ENCODE data around the gene STK32C.

Gene STK32C

DNA sequence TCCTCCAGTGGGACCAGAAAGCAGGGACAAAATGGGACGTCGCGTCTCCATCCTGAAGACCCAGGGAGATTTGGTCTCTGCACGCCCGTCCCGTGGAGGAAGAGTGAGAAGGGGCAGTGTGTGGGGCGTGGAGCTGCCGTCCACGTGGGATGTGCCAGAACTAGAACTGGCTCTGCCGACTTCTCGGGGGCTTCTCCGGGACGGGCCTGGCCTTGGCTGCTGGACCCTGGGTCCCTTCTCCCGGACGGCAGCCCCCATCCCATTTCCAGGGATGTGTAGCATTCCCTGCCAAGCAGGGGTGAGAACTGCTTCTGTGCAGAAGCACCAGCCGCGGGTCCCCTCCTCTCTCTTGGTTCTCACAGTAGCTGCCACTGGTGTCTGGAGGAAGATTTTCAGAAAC, 139.8 kb downstream of the STK32C start:
- H3K36me3 Mint-ChIP-seq (ENCODE audit: low read depth): no peaks in the 10 kb centered on the region

DNA sequence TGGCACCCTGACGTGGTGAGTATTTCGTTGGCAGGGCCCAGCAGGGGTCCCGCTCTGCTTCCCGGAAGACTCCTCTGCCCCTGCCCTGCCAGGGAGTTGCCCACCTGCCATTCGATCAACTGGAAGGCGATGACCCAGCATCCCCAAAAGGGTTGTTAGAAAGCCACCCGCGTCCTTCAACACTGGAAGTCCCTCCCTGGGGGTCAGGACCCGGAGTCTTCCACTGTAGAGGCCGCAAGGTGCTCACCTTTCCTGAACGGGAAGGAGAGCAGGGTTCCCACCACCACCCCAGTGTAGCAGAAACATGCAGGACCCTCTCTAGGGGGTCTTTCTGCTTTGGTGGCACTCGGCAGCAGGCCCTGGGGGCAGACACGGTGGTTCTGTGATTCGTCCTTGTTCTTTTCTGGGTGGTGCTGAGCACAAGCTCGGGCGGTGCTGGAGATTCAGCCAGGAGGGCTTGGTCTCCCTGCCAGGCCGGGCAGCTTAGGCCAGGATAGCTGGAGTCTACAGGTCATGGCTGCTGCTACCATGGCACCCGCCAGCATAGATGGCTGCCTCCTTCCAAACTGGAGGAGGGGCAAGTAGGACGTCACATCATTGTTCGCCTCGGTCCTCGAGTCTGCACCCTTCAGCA, 140.6 kb downstream of the STK32C start:
- H3K36me3 Mint-ChIP-seq (ENCODE audit: low read depth): no peaks in the 10 kb centered on the region
- no peak overlapping the region for H3K4me3 Mint-ChIP-seq
- no peak overlapping the region for H3K27ac Mint-ChIP-seq
- no peak for DNase-seq
- peaks cover 30% of the 10 kb centered on the region for H3K4me1 Mint-ChIP-seq
- H3K9me3 Mint-ChIP-seq: no peaks in the 10 kb centered on the region
- H3K27me3 Mint-ChIP-seq (ENCODE audit: low read depth, poor library complexity): peaks cover 20% of the 10 kb centered on the region
- TF ChIP-seq CTCF (IDR thresholded peaks at IDR 0.05): no peak

More for the DNA sequence above, 139.8 kb downstream of the STK32C start:
- no peak for DNase-seq
- peaks cover under 1% of the 10 kb centered on the region for H3K9me3 Mint-ChIP-seq
- no peak for TF ChIP-seq CTCF (IDR thresholded peaks at IDR 0.05)
- no peak overlapping the region for H3K27ac Mint-ChIP-seq
- H3K27me3 Mint-ChIP-seq (ENCODE audit: low read depth, poor library complexity): peaks cover 27% of the 10 kb centered on the region
- peaks cover 30% of the 10 kb centered on the region for H3K4me1 Mint-ChIP-seq
- H3K4me3 Mint-ChIP-seq: no peak overlapping the region

DNA sequence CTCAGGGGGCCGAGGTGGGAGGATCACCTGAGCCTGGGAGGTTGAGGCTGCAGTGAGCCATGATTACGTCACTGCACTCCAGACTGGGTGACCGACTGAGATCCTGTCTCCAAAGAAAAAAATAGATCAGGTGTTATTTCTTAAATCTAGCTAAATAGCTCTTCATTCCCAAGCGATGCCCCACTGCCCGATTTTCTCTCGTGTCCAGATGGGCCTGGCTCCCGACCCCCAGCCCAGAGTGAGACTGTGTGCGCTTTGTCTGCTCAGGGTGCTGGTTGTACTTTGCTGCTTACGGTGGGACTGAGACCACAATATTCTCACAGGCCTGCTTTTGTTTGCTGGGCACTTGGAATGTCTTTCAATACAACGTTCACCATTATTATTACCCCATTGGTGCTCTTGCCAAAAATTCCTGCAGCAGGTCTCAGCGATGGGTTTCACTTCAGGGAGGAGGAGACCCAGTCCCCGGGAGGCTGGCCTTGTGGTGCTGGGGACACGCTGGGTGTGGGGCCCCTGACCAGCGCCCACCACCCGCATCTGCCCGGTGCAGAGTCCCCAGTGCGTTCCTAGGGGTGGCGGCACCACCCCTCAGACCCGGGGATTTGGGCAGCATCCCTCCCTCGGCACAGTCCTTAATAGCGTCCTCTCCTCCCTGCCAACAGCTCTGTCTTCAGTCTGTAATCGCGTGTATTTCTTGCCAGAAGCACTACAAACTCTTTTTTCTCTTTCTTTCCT, 141.4 kb downstream of the STK32C start:
- Mint-ChIP-seq H3K9me3 (no peaks in the 10 kb centered on the region), H3K27ac (no peak overlapping the region), H3K36me3 (ENCODE audit: low read depth) (no peaks in the 10 kb centered on the region), H3K27me3 (ENCODE audit: low read depth, poor library complexity) (peaks cover 14% of the 10 kb centered on the region), H3K4me1 (peaks cover 29% of the 10 kb centered on the region), H3K4me3 (no peak overlapping the region)
- DNase-seq: no peak
- TF ChIP-seq CTCF (IDR thresholded peaks at IDR 0.05): no peak

GRCh38 chr10:132165416-132165980, 142.3 kb downstream of the STK32C start:
- no peaks in the 10 kb centered on the region for H3K9me3 Mint-ChIP-seq
- no peak for TF ChIP-seq CTCF (IDR thresholded peaks at IDR 0.05)
- no peaks in the 10 kb centered on the region for H3K36me3 Mint-ChIP-seq (ENCODE audit: low read depth)
- no peak overlapping the region for H3K27ac Mint-ChIP-seq
- DNase-seq: no peak
- no peak overlapping the region for H3K4me3 Mint-ChIP-seq
- H3K4me1 Mint-ChIP-seq: peaks cover 21% of the 10 kb centered on the region
- H3K27me3 Mint-ChIP-seq (ENCODE audit: low read depth, poor library complexity): peaks cover 11% of the 10 kb centered on the region

DNA sequence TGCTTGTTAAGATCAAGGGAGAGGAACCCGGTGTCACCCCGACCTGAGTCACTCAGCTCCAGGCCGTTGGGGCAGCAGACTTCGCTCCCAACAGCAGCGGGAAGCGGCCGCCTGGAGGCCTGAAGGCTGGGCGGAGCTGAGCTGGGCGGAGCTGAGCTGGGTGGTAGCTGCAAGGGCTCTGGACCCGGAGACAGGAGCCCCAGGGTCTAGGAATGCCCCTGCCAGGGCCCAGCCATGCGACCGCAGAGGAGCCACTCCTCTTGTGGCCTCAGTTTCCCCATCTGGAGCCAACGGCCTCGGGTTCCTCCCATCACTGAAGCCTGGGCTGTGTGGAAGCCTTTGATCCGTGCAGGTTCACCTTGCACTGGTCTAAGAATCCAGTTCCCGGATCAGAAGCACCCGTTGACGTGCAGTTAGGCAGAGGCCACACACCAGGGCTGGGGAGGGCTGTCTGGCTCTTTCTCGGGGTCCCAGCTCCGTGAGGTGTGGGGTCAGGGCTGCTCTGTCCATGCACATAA, 142.9 kb downstream of the STK32C start:
- H3K4me3 Mint-ChIP-seq: no peak overlapping the region
- TF ChIP-seq CTCF (IDR thresholded peaks at IDR 0.05): no peak
- DNase-seq: peak; percentile 36
- peaks cover 20% of the 10 kb centered on the region for H3K4me1 Mint-ChIP-seq
- H3K9me3 Mint-ChIP-seq: no peaks in the 10 kb centered on the region
- H3K36me3 Mint-ChIP-seq (ENCODE audit: low read depth): no peaks in the 10 kb centered on the region
- H3K27ac Mint-ChIP-seq: no peak overlapping the region
- peaks cover 11% of the 10 kb centered on the region for H3K27me3 Mint-ChIP-seq (ENCODE audit: low read depth, poor library complexity)

Measured in nephron progenitor cell (in vitro differentiated cells).